GM12875 (cell line): ENCODE data around the gene EMILIN3.

Source experiments
- H3K4me3 ChIP-seq: one replicate; pipeline ENCODE4 v1.5.1; 2011; ENCODE audit warnings: low read depth, low read length, control low read depth
- CTCF ChIP-seq: IDR thresholded peaks from 2 replicates; pipeline ENCODE4 v1.5.1; 2011; ENCODE audit warnings: low read depth, mild to moderate bottlenecking, control low read depth, inconsistent platforms, low read length, moderate library complexity, borderline replicate concordance; ENCODE audit not compliant: insufficient read depth

Gene EMILIN3

GRCh38 chr20:41371371-41371770 lies 4.8 kb upstream of the EMILIN3 start:
- no peak overlapping the region for H3K4me3 ChIP-seq
- TF ChIP-seq CTCF, result no peak

GRCh38 chr20:41370176-41370575 lies 3.6 kb upstream of the EMILIN3 start:
- no peak overlapping the region for H3K4me3 ChIP-seq
- no peak for TF ChIP-seq CTCF

GRCh38 chr20:41369673-41370072 lies 3.1 kb upstream of the EMILIN3 start:
- no peak overlapping the region for H3K4me3 ChIP-seq
- TF ChIP-seq CTCF, result no peak

GRCh38 chr20:41367956-41368355 lies 1.3 kb upstream of the EMILIN3 start:
- no peak for TF ChIP-seq CTCF
- H3K4me3 ChIP-seq, result no peak overlapping the region

- TF ChIP-seq CTCF, result no peak
- H3K4me3 ChIP-seq, result no peak overlapping the region
Observed at GRCh38 chr20:41367393-41367695, 726 bp upstream of the EMILIN3 start.

GRCh38 chr20:41365777-41366545 lies 657 bp downstream of the EMILIN3 start:
- no peak overlapping the region for H3K4me3 ChIP-seq
- TF ChIP-seq CTCF, result no peak

GRCh38 chr20:41364967-41365765 lies 1.5 kb downstream of the EMILIN3 start:
- TF ChIP-seq CTCF, result no peak
- no peak overlapping the region for H3K4me3 ChIP-seq
